Activated CD8-positive, alpha-beta memory T cell treated with anti-CD3 and anti-CD28 coated beads for 1 hour (primary cell): ENCODE measurements around the gene ZMYND11.
"Not testable (repeated sequence)": the region's sequence is repeated elsewhere in the genome, so short reads cannot be mapped to it uniquely, and the experiment has no call there.

Experiments
- DNase-seq, 2 donors: peaks; one replicate each; pipeline ENCODE4 v3.0.0-alpha.2; 2020; ENCODE audit warnings: low read depth in 1 of 2; ENCODE audit errors: extremely low read depth in 1 of 2

Gene ZMYND11

GRCh38 chr10:132946-133898, 2.0 kb upstream of the ZMYND11 start:
- no peak for DNase-seq

DNA sequence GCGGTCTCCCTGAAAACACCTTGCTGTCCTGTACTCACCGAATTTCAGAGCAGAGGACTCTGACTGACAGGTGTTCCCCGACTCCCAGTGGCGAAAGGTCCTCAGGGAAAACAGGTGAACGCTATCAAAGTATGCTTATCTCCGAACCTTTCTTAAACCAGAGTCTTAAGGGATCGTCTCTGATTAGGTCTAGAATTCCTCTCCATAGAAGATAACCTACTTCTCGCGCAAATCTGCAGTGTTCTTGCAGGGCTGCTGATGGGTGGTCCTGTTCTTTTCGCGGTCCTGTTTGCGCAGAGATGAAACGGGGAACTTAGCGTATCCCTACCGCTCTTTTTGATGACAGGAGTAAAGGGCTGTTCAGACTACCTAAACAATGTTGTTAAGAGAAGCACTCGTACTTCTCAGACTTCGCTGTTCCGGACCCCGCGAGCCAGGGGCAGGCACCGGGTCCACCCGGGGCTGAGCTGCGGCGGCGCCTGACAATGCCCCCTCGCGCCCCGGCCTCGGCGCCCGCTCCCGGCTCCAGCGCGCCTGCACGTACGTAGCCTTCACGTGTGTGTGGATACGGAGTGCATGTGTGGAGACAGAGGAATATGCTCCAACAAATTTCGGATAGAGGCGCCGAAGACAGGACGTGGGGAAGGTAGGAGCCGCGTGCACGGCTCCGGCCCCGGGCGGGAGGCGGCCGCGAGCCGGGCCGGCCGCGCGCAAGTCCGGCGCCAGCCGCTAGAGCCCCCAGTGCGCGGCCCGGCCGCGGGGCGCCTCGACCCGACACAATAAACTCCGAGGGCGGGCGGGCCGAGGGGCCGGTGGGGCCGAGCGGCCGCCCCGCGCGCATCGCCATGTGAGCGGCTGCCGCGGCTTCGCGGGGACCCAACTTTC, 766 bp upstream of the ZMYND11 start:
- DNase-seq = no peak

DNA sequence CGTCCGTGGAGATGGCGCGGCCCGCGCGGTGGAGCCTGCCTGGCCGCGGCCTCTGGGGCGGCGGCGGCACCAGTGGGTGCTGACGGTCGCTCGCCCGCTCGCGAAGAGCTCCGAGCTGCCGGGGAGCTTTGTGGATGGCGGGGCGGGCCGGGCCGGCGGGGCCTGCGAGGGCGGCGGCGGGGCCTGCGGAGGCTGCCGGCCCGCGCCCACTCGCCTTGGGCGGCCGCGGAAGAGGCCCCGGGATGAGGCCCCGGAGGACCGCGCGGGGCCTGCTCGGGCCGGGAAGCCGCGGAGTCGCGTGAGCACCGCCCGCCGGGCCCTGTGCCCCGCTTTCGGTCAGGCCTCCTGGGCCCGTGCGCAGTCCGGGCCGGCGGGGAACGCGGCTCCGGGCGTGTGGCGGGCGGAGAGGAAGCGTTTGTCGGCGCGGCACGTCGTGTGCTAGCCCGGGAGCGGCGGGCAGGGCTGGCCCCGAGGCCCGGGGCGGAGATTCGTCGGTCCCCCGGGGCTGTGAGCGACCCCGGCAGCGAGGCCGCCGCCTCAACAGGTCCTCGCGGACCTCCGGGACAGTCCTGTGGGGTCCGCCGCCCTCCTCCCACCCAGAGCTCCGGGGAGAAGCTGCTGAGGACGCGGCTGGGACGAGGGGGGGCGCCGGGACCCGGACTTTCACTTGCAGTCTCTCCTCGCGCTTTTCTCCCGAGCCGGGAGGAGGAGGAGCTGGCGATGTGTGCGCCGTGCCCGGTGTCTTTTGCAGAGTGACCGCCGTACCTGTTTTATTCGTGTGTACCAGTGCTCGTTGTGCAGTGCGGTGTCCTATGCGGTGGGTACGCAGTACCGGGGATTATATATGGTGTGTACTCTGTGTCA, 578 bp downstream of the ZMYND11 start:
- peak in 1 of 2 donors; percentile 48 for DNase-seq

DNA sequence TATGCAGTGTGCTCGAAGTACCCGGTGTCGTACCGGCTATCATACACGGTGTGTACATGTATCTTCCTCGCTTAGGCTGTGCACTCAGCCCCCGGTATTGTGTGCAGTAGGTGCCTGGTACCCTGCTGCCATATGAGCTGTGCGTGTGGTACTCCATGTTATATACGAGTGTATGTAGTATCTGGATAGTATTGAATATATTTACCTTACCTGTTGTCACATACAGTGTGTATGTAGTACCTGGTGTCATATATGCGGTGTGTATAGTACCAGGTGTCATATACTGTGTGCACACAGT, 1.2 kb downstream of the ZMYND11 start:
- no peak for DNase-seq

GRCh38 chr10:137031-137430, 1.8 kb downstream of the ZMYND11 start:
- peak in 1 of 2 donors; percentile 14 for DNase-seq

GRCh38 chr10:137606-138005, 2.4 kb downstream of the ZMYND11 start:
- no peak for DNase-seq

- no peak for DNase-seq
Measured at GRCh38 chr10:142371-142770, 7.1 kb downstream of the ZMYND11 start.

DNA sequence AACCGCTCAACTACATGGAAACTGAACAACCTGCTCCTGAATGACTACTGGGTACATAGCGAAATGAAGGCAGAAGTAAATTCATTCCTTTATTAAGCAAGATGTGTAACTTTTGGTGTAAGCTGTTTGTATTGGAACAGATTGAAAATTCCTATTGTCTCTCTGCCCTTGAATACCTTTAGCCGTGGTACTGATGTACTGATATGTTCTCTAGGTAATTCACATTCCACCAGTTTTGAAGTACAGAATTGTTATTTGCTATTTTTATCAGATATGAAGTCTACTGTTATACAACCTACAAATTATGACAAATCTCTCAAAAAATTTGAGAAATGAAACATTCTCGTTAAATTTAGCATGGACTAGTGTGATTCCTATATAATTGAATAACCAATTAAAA, 17.7 kb downstream of the ZMYND11 start:
- DNase-seq = no peak

DNA sequence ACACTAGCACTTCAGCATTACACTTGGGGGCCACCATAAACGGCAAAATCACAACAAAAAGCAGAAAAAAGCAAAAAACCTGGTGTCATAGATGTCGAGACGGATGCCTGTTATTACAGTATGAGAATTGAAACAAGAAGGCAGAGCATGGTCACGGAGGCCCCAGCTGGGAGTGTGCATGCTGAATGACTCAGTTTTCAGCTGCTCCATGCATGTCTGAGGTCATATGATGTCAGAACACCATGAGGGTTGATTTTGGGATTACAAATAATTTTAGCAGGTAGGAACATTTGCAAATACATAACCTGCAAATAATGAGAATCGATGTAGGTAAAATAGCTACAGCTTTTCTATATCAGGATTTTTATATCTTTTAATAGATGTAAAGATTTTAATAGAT, 19.1 kb downstream of the ZMYND11 start:
- DNase-seq = no peak

DNA sequence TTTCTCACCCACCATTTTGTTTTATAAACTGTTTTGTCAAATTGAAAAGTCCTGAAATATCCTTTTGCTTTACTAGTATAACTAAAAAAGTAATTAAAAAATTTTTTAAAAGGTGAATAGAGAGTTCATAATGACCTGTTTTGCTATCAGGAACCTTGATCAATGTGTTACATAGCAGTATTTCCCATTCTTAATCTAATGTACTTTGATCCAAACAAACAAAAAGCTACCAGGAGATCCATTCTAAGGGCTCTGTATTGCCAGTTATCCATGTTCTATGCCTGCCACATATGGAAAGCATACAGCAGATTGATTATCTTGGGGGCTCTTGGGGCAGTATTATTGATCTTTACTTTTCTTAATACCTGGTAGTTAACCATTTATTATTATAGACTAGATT, 32.1 kb downstream of the ZMYND11 start:
- no peak for DNase-seq

- DNase-seq = no peak
Measured at GRCh38 chr10:173741-174140, 38.5 kb downstream of the ZMYND11 start.

DNA sequence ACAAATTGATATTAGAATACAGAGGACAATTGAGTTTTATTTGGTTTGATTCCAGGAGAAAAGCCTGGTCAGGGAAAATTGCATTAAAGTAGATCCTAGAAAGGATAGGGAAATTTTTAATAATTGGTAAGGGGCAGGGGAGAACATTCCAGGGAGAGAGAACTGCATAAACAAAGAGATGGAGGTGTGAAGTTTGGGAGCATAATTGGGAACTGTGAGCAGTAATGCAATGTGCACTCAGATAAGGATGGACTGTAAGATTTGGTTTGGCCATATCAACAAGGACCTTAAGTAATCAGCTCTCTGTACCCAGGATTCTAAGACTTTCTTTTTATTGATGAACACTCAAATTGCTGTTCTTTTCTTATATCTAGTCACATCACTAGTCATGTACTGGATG, 41.4 kb downstream of the ZMYND11 start:
- DNase-seq = no peak

- DNase-seq = no peak
Measured at GRCh38 chr10:178208-178607, 43.0 kb downstream of the ZMYND11 start.

GRCh38 chr10:178723-179122, 43.5 kb downstream of the ZMYND11 start:
- DNase-seq = no peak

GRCh38 chr10:182441-183201, 47.4 kb downstream of the ZMYND11 start:
- DNase-seq = no peak

DNA sequence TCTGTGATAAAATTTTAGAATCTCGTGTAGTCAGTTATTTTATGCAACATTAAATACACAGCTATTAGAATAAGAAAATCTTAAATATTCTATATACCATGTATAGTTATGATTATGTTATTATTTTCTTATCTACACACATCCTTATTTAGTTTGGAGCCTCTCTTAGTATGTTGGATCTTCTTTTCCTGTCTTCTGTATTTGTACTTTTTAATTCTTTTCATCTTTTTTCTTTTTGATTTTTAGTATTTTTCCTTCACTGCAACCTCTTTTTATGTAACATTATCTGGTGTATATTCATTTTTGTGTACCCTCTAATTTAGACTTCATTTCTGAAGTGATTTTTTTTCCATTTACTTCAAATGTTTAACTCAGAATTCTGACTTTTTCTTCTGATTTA, 48.9 kb downstream of the ZMYND11 start:
- no peak for DNase-seq

DNA sequence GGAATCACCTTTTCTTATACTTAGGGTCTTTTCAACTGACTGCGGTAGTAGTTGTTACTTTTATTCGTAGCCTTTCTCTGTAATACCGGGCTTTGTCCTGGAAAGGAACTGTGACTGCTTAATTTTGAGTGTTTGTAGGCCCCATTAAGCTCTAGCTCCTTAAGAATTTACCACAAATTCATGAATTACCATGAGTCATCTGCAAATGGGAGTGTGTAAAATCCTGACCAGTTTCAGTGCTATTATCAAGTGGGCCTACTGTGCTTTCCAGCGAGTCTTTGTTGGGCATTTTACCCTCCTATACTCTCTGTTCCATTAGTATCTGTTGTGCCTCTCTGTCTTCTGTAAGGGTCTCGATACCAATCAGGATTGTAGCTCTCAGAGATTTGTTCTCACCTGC, 49.7 kb downstream of the ZMYND11 start:
- no peak for DNase-seq

DNA sequence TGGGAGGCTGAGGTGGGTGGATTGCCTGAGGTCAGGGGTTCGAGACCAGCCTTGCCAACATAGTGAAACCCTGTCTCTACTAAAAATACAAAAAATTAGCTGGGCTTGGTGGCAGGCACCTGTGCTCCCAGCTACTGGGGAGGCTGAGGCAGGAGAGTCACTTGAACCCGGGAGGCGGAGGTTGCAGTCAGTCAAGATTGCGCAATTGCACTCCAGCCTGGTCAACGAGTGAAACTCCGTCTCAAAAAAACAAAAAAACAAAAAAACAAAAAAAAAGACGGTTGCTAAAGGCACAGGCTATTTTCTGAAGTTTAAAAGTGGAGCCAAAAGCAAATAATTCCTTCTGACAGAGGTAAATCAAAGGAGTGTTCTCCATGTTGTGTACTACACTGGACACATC, 50.3 kb downstream of the ZMYND11 start:
- DNase-seq = not testable (repeated sequence)

DNA sequence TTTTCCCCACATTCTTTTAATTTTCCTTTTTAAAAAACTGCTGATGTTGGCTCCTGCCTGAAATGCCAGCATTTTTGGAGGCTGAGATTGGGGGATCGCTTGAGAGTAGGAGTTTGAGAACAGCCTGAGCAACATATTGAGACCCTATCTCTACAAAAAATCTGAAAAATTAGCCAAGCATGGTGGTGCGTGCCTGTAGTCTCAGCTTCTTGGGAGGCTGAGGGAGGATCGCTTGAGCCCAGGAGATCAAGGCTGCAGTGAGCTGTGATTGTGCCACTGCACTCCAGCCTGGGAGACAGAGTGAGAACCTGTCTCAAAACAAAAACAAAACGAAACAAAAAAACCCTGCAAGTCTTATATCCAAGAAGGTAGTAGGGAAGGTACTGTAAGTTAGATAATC, 51.7 kb downstream of the ZMYND11 start:
- DNase-seq = no peak

DNA sequence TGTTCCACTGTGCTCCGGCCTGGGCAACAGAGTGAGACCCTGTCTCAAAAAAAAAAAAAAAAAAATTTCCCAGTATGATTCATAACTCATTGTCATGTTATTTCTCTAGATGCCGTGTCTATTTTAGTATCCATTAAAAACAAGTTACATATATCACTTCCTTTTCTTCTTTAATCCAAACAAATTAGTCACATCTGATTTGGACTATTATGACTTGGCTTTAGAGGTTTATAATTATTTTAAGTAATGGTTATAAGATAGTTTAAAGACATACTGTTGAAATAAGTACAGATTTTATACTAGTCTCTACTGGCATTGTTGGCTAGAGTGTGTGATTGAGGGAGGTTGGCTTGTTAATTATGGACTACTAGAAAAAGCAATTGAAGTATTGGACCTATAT, 53.3 kb downstream of the ZMYND11 start:
- no peak for DNase-seq
